ENCODE data around the gene CAPN12. TPM values are rescaled to one million over a fixed set of nuclear protein-coding genes. Genes with fewer than 3 reads are reported as not detected.
"Not testable (repeated sequence)": the region's sequence is repeated elsewhere in the genome, so short reads cannot be mapped to it uniquely, and the experiment has no call there.

Gene CAPN12
- total RNA-seq, 1 donor: 0.86 TPM

DNA sequence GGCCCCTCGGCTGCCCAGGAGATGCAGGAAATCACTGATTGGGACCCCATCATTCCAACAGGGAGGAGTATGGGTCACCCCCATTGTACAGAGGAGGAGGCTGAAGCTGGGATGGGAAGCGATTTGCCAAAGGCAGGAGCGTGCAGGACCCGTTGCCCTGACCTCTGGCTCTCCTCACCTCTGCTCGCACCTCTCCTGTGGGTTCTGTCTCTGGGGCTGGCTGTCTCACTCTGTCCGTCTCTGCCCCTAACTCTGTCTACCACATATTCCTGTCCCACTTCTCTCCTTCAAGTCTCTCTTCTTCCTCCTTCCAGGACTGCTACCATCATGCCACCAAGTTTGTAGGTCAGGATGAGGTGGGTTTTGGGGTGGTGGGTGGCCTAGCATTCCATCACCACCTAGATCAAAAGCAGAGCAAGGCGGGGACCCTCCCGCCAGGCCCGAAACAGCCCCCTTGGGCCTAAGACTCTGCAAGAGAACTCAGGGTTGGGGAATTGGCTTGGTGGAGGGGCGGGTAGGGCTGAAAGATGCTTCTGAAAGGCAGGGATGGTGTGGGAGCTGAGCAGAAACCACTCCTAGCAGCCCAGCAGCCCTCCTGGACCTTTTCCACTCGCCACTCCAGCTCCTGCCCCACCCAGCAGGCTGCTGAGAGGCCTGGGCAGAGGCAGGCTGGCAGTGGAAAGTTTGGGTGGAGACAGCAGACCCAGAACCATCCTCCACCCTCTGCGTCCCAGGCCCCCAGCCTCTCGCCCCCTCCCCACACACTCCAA, 30.1 kb upstream of the CAPN12 start:
- no peak overlapping the region for H3K4me3 ChIP-seq (ENCODE audit: low read depth, low read length)
- no peak for DNase-seq (ENCODE audit: low read depth)
- TF ChIP-seq, protein P1, sequence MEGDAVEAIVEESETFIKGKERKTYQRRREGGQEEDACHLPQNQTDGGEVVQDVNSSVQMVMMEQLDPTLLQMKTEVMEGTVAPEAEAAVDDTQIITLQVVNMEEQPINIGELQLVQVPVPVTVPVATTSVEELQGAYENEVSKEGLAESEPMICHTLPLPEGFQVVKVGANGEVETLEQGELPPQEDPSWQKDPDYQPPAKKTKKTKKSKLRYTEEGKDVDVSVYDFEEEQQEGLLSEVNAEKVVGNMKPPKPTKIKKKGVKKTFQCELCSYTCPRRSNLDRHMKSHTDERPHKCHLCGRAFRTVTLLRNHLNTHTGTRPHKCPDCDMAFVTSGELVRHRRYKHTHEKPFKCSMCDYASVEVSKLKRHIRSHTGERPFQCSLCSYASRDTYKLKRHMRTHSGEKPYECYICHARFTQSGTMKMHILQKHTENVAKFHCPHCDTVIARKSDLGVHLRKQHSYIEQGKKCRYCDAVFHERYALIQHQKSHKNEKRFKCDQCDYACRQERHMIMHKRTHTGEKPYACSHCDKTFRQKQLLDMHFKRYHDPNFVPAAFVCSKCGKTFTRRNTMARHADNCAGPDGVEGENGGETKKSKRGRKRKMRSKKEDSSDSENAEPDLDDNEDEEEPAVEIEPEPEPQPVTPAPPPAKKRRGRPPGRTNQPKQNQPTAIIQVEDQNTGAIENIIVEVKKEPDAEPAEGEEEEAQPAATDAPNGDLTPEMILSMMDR (IDR thresholded peaks at IDR 0.05; ENCODE audit: insufficient read depth, low read depth, low read length): no peak

DNA sequence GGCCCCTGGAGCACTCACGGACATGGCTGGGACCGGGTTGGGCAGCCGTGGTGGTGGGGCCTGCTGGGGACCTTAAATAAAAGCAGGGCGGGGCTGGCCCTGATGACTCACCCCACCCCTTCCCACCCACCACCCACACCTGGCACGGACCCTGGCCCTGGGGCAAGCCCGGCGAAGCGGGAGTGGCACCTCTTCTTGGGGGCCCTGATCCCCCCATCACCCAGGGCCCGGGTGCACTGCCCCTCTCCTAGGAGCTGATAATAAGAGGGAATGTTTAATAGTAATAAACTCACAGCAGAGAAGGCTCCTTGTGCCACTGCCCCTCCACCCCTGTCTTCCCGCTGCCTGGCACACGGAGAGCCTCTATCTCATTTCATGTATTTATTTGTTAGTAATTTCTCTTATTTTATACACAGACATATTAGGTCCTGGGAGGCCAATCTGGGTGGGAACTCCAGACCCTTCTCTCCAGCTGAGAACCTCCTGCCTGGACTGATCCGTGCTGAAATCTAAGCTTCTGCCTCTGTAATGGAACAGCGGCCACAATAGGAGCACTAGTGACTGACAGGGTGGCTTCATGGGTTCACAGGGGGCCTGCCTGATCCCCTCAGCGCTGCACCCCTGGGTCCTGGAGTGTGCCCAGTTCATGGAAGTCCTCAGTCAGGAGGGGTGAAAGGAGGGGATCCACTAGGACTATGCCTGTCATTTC, 29.3 kb upstream of the CAPN12 start, which contains the start of gene LGALS7:
Gene LGALS7 (minus strand): TSS at position 49 of the 709 bp plus-strand sequence. CDS start 25 bp downstream, at position 24.
- DNase-seq (ENCODE audit: low read depth): no peak
- TF ChIP-seq, protein P1 (IDR thresholded peaks at IDR 0.05; ENCODE audit: insufficient read depth, low read depth, low read length): no peak
- H3K4me3 ChIP-seq (ENCODE audit: low read depth, low read length): no peak within 1 kb of the TSS

DNA sequence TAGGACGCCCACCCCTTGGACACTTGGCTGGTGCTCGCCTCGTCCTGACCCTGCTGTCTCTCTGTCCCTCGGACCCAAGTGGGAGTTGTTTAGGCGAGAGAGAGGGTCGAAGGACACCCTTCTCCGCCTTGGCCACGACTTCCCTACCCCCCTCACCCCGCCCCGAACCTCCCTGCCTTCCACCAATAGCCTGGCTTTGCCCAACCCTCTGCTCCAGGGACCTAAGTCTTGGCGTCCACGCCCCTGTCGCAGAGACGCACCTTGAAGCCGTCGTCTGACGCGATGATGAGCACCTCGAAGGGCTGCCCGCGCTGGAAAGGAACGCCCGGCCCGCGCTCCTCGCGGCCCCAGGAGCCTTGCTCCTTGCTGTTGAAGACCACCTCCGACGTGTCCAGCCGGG, 27.3 kb upstream of the CAPN12 start:
- not testable (repeated sequence) for H3K4me3 ChIP-seq (ENCODE audit: low read depth, low read length); DNase-seq (ENCODE audit: low read depth)

DNA sequence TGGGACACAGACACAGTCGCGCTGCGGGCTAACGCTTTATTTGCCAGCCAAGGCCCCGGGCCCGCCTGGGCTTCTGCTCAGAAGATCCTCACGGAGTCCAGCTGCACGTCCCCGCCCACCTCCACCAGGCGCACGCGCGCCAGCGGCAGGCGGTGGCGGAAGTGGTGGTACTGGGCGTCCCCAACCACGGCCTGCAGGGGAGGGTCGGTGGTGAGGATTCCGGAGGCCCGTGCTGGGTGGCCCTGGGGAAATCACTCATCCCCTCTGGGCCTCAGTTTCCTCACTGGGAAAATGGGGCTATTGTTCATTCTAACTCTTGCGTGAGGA, 26.6 kb upstream of the CAPN12 start:
- not testable (repeated sequence) for H3K4me3 ChIP-seq (ENCODE audit: low read depth, low read length); DNase-seq (ENCODE audit: low read depth)

DNA sequence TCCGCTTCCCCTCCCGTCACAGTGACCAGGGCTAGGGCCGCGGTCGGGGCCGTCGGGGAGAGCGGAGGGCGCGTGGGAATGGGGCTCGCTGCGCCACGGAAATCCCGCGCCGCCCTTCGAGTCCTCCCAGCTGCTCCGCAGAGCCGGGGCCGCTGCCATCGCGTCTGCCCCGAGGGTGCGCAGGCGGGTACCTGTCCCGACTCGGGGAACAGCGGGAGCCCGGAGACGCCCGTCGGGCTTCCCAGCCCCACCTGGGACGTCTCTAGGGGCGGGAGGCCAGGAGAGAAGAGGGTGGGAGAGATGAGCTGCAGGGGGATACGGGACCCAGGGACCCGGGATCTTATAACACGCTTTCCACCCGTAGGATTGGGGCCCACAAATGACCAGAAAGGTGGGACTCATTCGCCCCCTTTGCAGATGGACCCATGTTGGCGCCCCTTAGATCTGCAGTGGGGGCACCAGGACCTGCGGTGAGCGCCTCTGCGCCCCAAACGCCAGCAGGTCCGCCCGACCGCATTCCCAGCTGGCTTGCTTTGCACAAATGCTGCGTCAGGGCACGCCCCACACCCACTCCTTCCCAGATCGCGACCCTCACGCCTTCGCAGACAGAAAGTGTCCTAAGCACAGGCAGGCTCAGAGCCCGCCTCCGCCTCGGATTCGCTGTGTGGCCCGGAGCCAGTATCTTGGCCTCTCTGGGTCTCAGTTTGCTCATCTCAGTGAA, 26.1 kb upstream of the CAPN12 start:
- DNase-seq (ENCODE audit: low read depth); H3K4me3 ChIP-seq (ENCODE audit: low read depth, low read length): not testable (repeated sequence)

DNA sequence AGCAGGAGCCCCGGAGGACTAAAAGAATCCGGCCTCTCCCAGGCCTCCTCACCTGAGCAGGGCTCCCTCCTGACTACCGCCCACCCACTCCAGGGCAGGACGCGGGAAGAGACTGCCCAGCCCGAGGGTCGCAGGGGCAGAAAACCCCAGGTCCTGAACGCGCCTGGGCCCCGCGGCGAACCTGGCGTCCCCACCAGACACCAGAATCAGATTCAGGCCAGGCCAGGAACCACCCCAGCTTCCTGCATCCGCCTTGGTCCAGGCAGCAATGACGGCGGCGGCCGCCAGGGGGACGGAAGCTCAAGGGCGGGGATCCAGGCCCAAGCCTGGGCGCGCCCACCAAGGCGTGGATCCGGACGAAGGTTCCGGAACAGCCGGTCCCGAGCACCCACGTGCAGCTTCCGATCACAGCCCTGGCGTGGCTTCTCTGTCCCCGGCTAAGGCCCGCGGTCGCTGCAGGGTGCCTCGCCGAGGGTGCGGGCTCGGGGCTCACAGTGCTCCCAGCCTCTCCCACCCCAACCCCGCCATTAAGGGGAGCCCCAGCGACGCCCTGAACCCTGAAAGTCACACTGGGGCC, 25.4 kb upstream of the CAPN12 start:
- peak; percentile 71 for DNase-seq (ENCODE audit: low read depth)
- H3K4me3 ChIP-seq (ENCODE audit: low read depth, low read length): no peak overlapping the region
- TF ChIP-seq, protein P1 (IDR thresholded peaks at IDR 0.05; ENCODE audit: insufficient read depth, low read depth, low read length): peak; percentile 55

DNA sequence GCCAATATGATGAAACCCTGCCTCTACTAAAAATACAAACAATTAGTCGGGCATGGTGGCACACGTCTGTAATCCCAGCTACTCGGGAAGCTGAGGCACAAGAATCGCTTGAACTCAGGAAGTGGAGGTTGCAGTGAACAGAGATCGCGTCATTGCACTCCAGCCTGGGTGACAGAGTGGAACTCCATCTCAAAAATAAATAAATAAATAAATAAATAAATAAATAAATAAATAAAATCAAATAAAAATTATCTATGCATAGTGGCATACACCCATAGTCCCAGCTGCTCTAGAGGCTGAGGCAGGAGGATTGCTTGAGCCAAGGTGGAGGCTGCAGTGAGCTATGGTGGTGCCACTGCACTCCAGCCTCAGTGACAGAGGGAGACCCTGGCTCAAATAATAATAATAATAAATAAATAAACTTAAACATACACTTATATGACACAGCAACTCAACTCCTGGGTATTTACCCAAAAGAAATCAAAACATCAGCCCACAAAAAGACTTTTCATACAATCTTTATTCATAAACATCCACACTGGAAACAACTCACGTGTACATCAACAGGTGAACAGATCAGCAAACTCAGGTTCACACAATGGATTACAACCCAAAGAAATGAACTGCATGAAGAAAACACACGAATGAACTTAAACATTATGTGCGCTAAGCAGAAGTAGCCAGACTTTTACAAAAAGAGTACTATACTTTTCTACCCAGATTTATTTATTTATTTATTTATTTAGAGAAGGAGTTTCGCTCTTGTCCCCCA, 22.2 kb upstream of the CAPN12 start:
- TF ChIP-seq, protein P1 (IDR thresholded peaks at IDR 0.05; ENCODE audit: insufficient read depth, low read depth, low read length): no peak
- H3K4me3 ChIP-seq (ENCODE audit: low read depth, low read length): no peak overlapping the region
- no peak for DNase-seq (ENCODE audit: low read depth)
